HG02885 (cell line): ENCODE results near the gene POLD4.

Source experiments
- ATAC-seq: cut with Tn5 transposase; IDR thresholded peaks from one replicate; pipeline ENCODE4 v1.9.1; 2021; ENCODE audit warnings: mild to moderate bottlenecking; ENCODE audit not compliant: unreplicated experiment, poor library complexity

POLD4 gene

DNA sequence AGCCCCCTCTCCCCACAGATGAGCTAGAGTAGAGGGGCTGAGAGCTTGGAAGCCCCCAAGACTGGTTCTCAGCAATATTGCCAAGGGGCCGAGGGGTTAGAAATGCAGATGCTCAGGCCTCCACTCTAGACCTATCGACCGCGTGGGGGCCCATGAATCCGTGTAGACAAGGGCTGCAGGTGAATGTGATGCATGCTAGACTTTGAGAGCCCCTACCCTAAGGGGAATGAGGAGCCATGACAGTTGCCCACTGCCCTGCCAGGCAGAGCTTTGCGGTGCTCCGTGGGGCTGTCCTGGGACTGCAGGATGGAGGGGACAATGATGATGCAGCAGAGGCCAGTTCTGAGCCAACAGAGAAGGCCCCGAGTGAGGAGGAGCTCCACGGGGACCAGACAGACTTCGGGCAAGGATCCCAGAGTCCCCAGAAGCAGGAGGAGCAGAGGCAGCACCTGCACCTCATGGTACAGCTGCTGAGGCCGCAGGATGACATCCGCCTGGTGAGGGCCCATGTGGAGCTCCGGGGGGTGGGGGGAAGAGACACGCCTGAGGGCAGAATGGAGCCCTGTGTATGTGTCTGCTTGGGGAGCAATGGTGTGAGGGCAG, 48.7 kb downstream of the POLD4 start:
- ATAC-seq: no peak

DNA sequence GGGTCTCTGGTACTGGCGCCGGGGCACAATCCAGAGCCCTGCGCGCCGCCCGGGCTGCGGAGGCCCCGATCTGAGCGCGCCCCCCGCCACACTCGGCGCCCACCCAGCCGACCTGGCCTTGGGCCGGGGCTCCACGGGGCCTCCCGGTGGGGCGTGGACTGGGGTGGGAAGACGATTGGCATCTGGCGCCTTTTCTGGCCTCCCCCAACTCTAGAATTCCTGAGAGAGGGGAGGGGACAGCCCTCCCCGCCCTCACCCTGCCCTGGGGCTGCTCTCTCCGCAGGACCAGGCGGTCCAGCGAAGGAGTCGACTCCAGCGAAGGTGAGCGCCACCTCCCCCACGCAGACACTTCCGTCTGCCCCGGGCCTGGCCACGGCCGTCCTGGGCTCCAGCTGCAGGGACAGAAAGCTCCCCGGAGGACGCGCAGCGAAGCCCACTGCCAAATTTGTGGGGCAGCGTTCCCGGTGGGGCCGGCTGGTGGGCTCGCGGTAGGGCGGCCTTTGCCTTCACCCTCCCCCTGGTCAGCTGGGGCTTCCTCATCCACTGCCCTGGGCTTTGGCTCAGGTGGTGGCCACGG, 49.4 kb downstream of the POLD4 start:
- ATAC-seq: no peak

DNA sequence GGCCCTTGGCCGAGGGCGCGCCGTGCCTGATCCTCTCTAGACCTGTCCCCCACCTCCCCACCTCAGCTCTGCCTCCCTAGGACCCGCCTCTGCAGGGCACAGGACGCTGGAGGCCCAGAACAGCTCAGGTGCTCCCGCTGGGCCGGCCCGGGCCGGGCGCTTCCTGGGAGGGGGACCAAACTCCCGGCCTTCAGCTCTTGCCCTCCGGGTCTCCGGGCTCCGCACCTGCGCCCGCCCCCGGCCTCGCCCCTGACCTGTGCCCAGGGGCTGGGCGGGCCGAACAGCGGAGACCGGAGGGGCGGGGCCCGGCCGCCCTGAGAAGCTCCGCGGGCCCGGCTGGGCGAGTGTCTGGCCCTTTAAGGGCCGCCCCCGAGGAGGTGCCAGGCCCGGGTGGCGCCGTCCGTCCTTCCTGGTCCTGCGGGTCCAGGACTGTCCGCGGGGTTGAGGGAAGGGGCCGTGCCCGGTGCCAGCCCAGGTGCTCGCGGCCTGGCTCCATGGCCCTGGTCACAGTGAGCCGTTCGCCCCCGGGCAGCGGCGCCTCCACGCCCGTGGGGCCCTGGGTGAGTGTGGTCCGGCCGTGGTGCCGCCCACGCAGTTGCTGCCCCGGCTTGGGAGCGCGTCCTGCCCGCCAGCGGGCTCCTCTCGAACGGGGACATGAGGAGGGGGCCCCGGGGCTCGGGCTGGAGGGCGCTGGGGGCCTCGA, 50.1 kb downstream of the POLD4 start, which contains the start of gene SSH3:
Gene SSH3 (plus strand): TSS at position 399 of the 703 bp plus-strand sequence. CDS start 96 bp downstream, at position 495.
- ATAC-seq: no peak

DNA sequence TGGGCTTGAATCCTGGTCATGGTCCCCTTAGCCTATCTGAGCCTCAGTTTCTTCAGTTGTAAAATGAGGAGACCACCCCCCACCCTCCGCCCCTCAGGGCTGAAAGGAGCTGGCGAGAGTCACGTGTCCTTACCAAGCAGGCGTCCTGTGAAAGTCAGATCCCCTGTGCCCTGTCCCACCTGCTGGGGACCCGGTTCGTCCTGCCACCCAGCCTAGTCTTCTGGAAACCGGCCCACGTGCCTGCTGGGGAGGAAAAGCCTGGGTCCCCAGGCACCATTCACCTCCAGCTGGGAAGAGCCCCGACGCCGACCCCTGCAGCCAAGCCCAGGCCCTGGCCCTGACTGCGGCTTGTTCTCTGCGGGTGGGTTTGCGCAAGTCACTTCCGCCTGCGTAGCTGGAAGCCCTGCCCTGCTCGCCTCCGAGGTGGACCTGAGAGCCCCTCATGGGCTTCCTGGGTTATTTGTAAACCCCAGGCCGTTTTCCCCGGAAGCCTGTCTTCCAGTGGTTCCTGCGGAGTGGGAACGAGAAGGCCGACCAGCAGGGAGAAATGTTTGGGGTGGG, 50.7 kb downstream of the POLD4 start:
- ATAC-seq: no peak

GRCh38 chr11:67301951-67302516, 51.3 kb downstream of the POLD4 start:
- no peak for ATAC-seq

- ATAC-seq: no peak
Observed at GRCh38 chr11:67301313-67301921, 51.9 kb downstream of the POLD4 start.
